Natural killer cell treated with Interleukin-12 subunit alpha and Interleukin-12 subunit beta and Interleukin-15 and Interleukin-18, amount 100 ng/mL, for 72 hours (primary cell): ENCODE measurements around the gene CDC42. TPM values are rescaled to one million over a fixed set of nuclear protein-coding genes. Genes with fewer than 3 reads are reported as not detected.
A peak's percentile ranks its signal among the peaks of the same experiment; 100 is the strongest.
"Not testable (repeated sequence)": the region's sequence is repeated elsewhere in the genome, so short reads cannot be mapped to it uniquely, and the experiment has no call there.

Source experiments
- ATAC-seq, 2 donors: fragments of 150-1000 bp; cut with Tn5 transposase in 1 of 2; sonication (Bioruptor Pico), chemical (Tn5 transposase) in 1 of 2; 2 replicates each; pipeline ENCODE4 v1.10.0; 2021
- DNase-seq: peaks from one replicate; pipeline ENCODE4 v3.0.0; 2022; ENCODE audit warnings: low spot score
- H3K27ac Mint-ChIP-seq, 2 donors: 1 replicate in 1 of 2; 2 replicates in 1 of 2; pipeline ENCODE4 v1.8.0; 2022; ENCODE audit warnings: mixed read lengths in 2 of 2, mild to moderate bottlenecking in 1 of 2, moderate library complexity in 1 of 2
- H3K27me3 Mint-ChIP-seq, 2 donors: 1 replicate in 1 of 2; 2 replicates in 1 of 2; pipeline ENCODE4 v1.8.0; 2022; ENCODE audit warnings: mixed read lengths in 2 of 2
- H3K36me3 Mint-ChIP-seq: one replicate; pipeline ENCODE4 v1.8.0; 2022; ENCODE audit warnings: mixed read lengths
- H3K4me1 Mint-ChIP-seq, 2 donors: 1 replicate in 1 of 2; 2 replicates in 1 of 2; pipeline ENCODE4 v1.8.0; 2022; ENCODE audit warnings: low read depth in 2 of 2, mixed read lengths in 2 of 2, mild to moderate bottlenecking in 1 of 2
- H3K4me3 Mint-ChIP-seq: one replicate; pipeline ENCODE4 v1.8.0; 2022; ENCODE audit warnings: mixed read lengths
- H3K9me3 Mint-ChIP-seq: 2 replicates; pipeline ENCODE4 v1.8.0; 2022; ENCODE audit warnings: mixed read lengths
- total RNA-seq, 2 donors: library from RNA; stranded (reverse); gene quantifications; one replicate each; pipeline ENCODE4 v1.2.3, GENCODE V29; 2022

Gene CDC42
- total RNA-seq, 2 donors from 2014 or later: 191 to 394 TPM

DNA sequence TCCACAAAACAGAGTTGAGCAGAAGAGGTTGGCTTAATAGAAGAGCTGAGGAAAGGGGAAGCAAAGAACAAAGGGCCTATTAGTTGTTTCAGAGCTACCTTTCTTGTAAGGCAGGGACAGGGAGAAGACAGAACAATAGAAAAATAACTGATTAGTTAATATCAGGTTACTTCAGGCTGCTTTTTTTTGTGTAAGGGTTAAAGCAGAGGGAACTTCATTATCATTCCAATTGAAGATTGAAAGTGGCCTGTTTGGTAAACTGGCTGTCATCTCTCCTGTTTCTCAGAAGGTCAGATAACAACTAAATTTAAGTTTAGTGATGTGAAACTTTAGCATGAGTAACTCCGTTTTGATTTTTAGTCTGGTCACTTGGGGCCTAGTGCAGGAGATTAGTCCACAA lies 22.3 kb downstream of the CDC42 start:
- ATAC-seq: no peak
- peak overlapping the region; percentile 63 for H3K4me3 Mint-ChIP-seq
- peaks cover 19% of the 10 kb centered on the region for H3K36me3 Mint-ChIP-seq

DNA sequence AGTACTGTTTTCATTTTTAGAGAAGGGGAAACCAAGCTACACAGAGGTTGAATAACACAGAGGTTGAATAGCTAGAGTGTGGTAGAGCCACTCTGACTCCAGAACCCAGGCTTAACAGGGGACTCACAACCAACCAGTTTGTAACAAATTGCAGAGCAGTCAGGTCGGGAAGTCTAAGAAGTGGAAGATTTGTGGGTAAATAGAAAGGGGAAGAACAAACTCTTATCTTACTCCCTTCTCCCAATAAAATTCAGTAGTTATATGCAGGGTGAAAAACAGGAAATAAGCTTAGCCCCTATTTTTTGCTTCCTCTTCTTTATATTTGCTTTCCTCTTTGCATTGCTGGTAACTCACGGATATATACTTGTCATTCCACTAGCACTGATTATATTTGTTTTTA lies 23.2 kb downstream of the CDC42 start:
- Mint-ChIP-seq H3K36me3 (peaks cover 21% of the 10 kb centered on the region), H3K4me1 (peaks cover 65 to 70% of the 10 kb centered on the region in 2 donors), H3K4me3 (peak overlapping the region; percentile 55)

More for the DNA sequence above, 22.3 kb downstream of the CDC42 start:
- Mint-ChIP-seq H3K27ac (peak overlapping the region; percentile 0 to 52), H3K27me3 (no peaks in the 10 kb centered on the region), H3K4me1 (peaks cover 67 to 73% of the 10 kb centered on the region in 2 donors), H3K9me3 (no peaks in the 10 kb centered on the region)
- no peak for DNase-seq

DNA sequence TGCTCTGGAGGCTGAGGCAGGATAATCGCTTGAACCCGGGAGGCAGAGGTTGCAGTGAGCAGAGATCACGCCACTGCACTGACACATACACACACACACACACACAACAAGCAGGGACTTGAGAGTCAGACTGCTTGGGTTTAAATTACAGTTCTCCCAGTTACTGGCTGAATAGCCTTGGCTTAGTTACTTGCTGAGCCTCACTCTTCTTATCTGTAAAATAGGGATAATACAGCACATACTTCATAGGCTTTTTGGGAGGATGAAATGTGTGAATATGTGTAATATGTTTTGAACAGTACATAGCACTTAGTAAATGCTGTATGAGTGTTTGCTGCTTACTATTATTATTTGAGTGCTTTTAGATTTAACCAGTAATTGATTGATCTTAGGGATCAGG lies 23.8 kb downstream of the CDC42 start:
- ATAC-seq (peak in 1 of 2 donors; percentile 48), DNase-seq (no peak)
- Mint-ChIP-seq H3K27ac (peak overlapping the region; percentile 52 to 60), H3K36me3 (peaks cover 24% of the 10 kb centered on the region), H3K4me3 (peak overlapping the region; percentile 55), H3K27me3 (no peaks in the 10 kb centered on the region), H3K9me3 (no peaks in the 10 kb centered on the region), H3K4me1 (peaks cover 65 to 70% of the 10 kb centered on the region in 2 donors)

More for the DNA sequence above, 23.2 kb downstream of the CDC42 start:
- H3K27me3 Mint-ChIP-seq: no peaks in the 10 kb centered on the region
- ATAC-seq (no peak), DNase-seq (no peak)
- H3K27ac Mint-ChIP-seq: peak overlapping the region; percentile 52 to 60
- no peaks in the 10 kb centered on the region for H3K9me3 Mint-ChIP-seq

DNA sequence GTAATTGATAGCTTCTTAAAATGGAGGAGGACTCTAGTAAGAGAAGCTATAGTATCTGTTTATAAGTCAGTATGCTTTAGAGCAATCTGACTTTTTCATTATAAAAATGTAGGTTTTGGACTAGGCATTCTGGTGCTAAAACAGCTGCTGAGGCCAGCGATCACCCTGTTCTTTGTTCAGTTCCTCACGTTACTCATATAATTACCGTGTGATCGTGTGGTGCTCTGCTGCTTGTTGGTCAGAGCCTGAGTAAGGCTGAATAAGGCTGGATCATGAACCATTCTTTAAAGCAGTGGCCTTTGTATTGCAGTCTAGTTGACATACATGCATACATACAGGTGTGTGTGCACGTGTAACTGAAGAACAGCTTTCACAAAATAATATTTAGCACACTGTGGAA lies 25.2 kb downstream of the CDC42 start:
- H3K27me3 Mint-ChIP-seq: no peaks in the 10 kb centered on the region
- peak overlapping the region; percentile 52 to 60 for H3K27ac Mint-ChIP-seq
- peak overlapping the region; percentile 19 for H3K4me3 Mint-ChIP-seq
- no peak for DNase-seq
- peaks cover 64 to 74% of the 10 kb centered on the region in 2 donors for H3K4me1 Mint-ChIP-seq
- peaks cover 34% of the 10 kb centered on the region for H3K36me3 Mint-ChIP-seq
- peak in 1 of 2 donors; percentile 51 for ATAC-seq
- H3K9me3 Mint-ChIP-seq: no peaks in the 10 kb centered on the region

DNA sequence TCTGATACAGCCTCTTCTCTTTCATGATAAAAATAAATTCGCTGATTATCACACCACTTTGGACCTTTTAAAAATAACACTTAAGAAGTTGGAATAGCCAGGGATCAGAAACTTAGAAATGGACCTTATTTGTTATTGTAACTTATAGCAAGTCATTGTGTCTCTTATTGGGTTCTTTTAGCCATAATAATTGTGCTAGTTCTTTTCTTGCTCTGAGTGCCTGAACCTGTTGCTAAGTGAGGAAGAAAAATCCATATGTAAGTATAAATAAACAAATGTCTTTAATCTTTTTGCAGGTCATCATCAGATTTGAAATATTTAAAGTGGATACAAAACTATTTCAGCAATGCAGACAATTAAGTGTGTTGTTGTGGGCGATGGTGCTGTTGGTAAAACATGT lies 25.6 kb downstream of the CDC42 start:
- H3K27me3 Mint-ChIP-seq: no peaks in the 10 kb centered on the region
- no peak for DNase-seq
- peaks cover 34% of the 10 kb centered on the region for H3K36me3 Mint-ChIP-seq
- peak overlapping the region; percentile 52 to 60 for H3K27ac Mint-ChIP-seq
- no peak for ATAC-seq
- H3K4me1 Mint-ChIP-seq: peaks cover 64 to 74% of the 10 kb centered on the region in 2 donors
- H3K9me3 Mint-ChIP-seq: no peaks in the 10 kb centered on the region
- H3K4me3 Mint-ChIP-seq: peak overlapping the region; percentile 19

DNA sequence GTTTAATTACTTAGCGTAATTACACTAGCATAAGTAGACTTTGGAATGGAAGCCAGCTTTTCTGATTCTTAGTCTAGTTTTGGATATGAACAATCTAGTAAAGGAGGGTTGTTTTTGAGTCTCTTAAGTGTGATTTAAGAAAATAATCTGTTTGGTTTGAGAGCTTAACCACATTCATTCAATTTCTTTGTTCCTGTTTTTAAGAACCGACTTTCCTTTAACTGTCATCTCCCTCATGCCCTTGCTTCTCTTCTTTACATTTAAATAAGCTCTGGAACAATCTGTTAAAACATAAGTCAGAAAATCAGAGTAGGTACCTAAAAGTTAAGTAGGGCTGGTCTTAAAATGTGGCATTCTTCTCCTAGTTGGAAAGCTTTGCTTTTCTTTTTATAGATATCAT lies 27.7 kb downstream of the CDC42 start:
- peak overlapping the region; percentile 18 to 52 for H3K27ac Mint-ChIP-seq
- ATAC-seq (no peak), DNase-seq (no peak)
- H3K9me3 Mint-ChIP-seq: no peaks in the 10 kb centered on the region
- peaks cover 65 to 74% of the 10 kb centered on the region in 2 donors for H3K4me1 Mint-ChIP-seq
- peak overlapping the region; percentile 1 for H3K4me3 Mint-ChIP-seq
- peaks cover 38% of the 10 kb centered on the region for H3K36me3 Mint-ChIP-seq
- H3K27me3 Mint-ChIP-seq: no peaks in the 10 kb centered on the region

DNA sequence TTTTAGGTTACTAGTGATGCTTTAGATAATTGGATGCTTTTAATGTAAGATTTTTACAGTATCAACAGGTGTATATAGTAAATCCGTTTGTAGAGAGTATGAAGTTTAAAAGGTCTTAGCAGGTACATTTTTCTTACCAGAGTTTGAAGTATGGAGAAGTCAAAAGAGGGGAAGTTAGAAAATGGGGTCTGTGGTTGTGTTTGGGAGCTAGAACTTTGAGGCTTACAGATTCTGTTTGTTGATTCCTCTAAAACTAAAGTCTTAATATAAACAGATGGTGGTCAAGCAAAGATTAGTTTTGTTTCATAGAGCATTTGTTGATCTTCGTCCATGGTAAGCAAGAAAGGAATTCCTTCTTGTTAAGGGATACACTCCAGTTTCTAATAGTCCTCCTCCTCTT lies 35.8 kb downstream of the CDC42 start:
- Mint-ChIP-seq H3K9me3 (no peaks in the 10 kb centered on the region), H3K27me3 (no peaks in the 10 kb centered on the region), H3K4me1 (peaks cover 73 to 89% of the 10 kb centered on the region in 2 donors), H3K36me3 (peaks cover 38% of the 10 kb centered on the region), H3K4me3 (peak overlapping the region; percentile 89), H3K27ac (peak overlapping the region; percentile 84 to 97)
- ATAC-seq: no peak
- no peak for DNase-seq

DNA sequence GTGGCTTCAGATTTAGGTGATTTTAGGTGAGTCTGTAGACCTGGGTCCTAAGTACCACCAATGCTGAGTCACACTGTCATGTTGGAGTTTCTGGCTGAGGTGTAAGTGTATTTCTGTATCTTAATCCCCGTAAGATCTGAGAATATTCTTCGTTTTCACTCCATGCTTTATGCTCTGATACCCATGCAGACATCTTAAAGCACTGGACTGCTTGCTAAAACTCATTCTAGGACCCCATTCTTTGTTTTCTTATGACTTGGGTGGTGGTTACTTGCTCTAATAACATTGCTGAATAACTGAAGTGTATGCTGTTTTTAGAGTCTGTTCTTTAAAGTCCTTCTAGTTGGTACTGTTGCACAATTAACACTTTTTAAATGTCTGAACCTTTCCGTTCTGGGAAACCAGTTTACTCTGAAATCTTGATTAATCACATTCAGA lies 36.6 kb downstream of the CDC42 start:
- H3K27ac Mint-ChIP-seq: peak overlapping the region; percentile 84 to 97
- ATAC-seq (peak; percentile 59 to 61), DNase-seq (no peak)
- no peaks in the 10 kb centered on the region for H3K9me3 Mint-ChIP-seq
- H3K4me1 Mint-ChIP-seq: peaks cover 74 to 89% of the 10 kb centered on the region in 2 donors
- no peaks in the 10 kb centered on the region for H3K27me3 Mint-ChIP-seq
- peak overlapping the region; percentile 89 for H3K4me3 Mint-ChIP-seq
- H3K36me3 Mint-ChIP-seq: peaks cover 40% of the 10 kb centered on the region

DNA sequence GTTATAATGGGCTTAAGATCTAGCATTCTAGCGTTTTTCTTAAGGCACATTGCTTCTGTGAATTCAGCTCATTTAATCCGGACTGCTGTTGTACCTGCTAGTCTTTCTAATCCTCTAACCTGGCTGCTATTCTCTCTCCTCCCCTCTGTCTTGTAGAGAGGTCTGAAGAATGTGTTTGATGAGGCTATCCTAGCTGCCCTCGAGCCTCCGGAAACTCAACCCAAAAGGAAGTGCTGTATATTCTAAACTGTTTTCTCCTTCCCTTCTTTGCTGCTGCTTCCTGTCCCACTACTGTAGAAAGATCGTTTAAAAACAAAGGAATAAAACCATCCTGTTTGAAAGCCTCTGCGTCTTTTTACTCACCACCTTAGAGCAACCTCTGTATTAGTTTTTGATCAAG lies 37.3 kb downstream of the CDC42 start:
- H3K4me3 Mint-ChIP-seq: peak overlapping the region; percentile 89

DNA sequence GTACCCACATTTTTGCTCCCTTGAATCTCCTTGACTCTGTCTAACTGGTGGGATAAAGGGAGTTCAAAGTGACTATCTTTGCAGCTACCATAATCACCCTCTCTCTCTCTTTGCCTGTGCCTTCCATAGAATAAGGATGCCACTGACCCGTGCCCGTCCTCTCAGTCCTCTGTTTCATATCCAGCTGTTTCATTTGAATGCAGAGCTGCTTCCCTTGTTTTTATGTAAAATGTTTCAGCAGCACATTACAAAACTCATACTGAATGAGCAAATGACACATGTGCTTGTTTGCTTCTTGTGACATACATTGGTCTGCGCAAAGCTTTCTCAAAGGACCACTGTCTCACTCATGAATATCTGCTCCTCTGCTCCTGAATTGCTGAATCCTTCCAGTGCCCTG lies 38.4 kb downstream of the CDC42 start:
- ATAC-seq (no peak), DNase-seq (no peak)
- Mint-ChIP-seq H3K9me3 (no peaks in the 10 kb centered on the region), H3K27ac (peak overlapping the region; percentile 84 to 97), H3K36me3 (peaks cover 43% of the 10 kb centered on the region), H3K27me3 (no peaks in the 10 kb centered on the region), H3K4me1 (peaks cover 72 to 82% of the 10 kb centered on the region in 2 donors), H3K4me3 (peak overlapping the region; percentile 89)

More for the DNA sequence above, 37.3 kb downstream of the CDC42 start:
- Mint-ChIP-seq H3K4me1 (peaks cover 74 to 87% of the 10 kb centered on the region in 2 donors), H3K9me3 (no peaks in the 10 kb centered on the region), H3K27ac (peak overlapping the region; percentile 84 to 97), H3K27me3 (no peaks in the 10 kb centered on the region), H3K36me3 (peaks cover 40% of the 10 kb centered on the region)
- ATAC-seq (peak; percentile 38 to 42), DNase-seq (no peak)

DNA sequence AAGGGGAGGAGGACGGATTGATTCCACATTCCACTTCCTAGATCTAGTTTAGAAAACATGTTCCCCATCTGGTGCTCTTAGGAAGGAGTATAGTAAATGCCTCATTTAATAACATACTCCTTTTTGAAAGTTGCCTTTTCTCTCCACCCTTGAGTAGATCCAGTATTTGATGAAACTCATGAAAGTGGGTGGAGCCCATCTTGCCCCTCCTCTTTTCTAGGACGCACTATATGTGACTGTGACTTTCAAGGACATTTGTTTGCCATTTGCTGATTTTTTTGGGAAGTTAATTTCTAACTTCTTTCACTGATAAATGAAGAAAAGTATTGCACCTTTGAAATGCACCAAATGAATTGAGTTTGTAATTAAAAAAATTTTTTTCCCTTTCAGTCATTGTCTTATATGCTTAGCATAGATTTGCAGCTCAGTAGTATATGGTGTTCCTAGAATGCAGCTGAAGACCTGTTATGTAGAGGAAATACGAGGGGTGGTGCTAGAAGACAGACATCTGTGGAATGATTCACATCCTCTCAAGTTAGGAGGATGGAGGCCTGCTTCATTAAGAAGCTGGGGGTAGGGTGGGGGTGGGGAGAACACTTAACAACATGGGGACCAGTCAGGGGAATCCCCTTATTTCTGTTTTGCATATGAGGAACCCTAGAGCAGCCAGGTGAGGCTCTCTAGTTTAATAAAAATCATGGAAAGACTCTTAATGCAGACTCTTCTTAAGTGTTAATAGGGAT lies 39.7 kb downstream of the CDC42 start:
- Mint-ChIP-seq H3K36me3 (peaks cover 34% of the 10 kb centered on the region), H3K4me3 (peak overlapping the region; percentile 46), H3K27ac (peak overlapping the region; percentile 6 to 62), H3K4me1 (peaks cover 68 to 72% of the 10 kb centered on the region in 2 donors)
- ATAC-seq: peak; percentile 89 to 93
- not testable (repeated sequence) for DNase-seq, H3K9me3 Mint-ChIP-seq, H3K27me3 Mint-ChIP-seq

DNA sequence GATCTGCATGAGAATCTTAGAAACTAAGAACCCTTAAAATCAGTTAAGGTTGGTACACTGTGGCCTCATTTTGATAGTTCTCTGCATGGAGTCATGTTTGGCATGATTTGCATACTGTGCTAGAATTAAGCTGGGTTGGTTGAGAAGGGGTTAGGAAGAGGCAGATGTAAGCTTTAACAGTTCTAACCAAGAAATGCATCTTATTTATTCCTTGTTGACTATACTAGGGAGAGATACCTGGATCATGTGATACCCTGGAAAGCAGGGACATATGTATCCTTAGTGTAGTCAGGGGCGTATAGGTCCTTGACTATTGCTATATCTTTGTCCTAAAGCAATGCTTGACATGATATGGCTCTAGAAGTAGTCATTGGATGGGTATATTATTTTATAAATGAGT lies 41.0 kb downstream of the CDC42 start:
- Mint-ChIP-seq H3K36me3 (peaks cover 34% of the 10 kb centered on the region), H3K4me3 (peak overlapping the region; percentile 46), H3K4me1 (peaks cover 63 to 65% of the 10 kb centered on the region in 2 donors), H3K27ac (peak overlapping the region; percentile 6 to 62), H3K9me3 (no peaks in the 10 kb centered on the region), H3K27me3 (no peaks in the 10 kb centered on the region)
- DNase-seq: no peak
- ATAC-seq: no peak

DNA sequence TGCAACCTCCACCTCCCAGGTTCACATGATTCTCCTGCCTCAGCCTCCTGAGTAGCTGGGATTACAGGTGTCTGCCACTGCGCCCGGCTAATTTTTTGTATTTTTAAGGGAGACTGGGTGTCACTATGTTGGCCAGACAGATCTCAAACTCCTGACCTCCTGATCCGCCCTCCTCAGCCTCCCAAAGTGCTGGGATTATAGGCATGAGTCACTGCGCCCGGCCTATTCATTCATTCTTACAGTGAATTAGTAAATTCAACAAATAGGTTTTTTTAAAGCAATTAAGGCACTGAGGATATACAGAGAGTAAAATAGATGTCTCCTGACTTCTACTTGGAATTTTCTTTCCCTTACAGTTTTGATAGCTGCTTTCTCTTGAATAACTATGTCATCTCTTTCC lies 43.5 kb downstream of the CDC42 start:
- peaks cover 55 to 60% of the 10 kb centered on the region in 2 donors for H3K4me1 Mint-ChIP-seq
- H3K9me3 Mint-ChIP-seq: no peaks in the 10 kb centered on the region
- no peaks in the 10 kb centered on the region for H3K27me3 Mint-ChIP-seq
- H3K4me3 Mint-ChIP-seq: no peak overlapping the region
- H3K27ac Mint-ChIP-seq: peak overlapping the region in 1 of 2 donors; percentile 25
- no peak for ATAC-seq
- peaks cover 32% of the 10 kb centered on the region for H3K36me3 Mint-ChIP-seq
- DNase-seq: no peak

DNA sequence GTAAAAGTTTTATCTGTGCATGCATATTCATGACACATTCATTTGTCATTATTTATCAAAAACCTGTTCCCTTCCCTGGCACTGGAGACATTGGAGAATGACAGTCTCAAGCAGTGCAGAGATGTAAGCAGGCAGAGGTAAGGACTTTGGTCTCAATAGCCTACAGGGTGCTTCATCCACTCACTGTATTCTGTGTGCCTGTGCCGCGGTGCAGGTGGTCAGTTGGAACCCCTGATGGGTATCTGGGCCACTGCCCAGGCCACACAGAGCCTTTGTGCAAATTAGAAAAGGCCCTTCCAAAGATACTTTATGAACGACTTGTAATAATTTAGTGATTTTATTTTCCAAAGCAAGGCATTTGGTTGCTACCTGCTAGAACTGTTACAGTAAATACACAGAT lies 44.0 kb downstream of the CDC42 start:
- H3K27me3 Mint-ChIP-seq: no peaks in the 10 kb centered on the region
- peaks cover 32% of the 10 kb centered on the region for H3K36me3 Mint-ChIP-seq
- peak overlapping the region in 1 of 2 donors; percentile 25 for H3K27ac Mint-ChIP-seq
- DNase-seq: no peak
- no peak for ATAC-seq
- no peak overlapping the region for H3K4me3 Mint-ChIP-seq
- peaks cover 55 to 61% of the 10 kb centered on the region in 2 donors for H3K4me1 Mint-ChIP-seq
- no peaks in the 10 kb centered on the region for H3K9me3 Mint-ChIP-seq
